ENCODE data around the gene LIPI.

- TF ChIP-seq CTCF (optimal IDR thresholded peaks at IDR 0.05 in 1 of 3, IDR thresholded peaks at IDR 0.05 in 1 of 3, conservative IDR thresholded peaks at IDR 0.05 in 1 of 3; ENCODE audit: extremely low read depth in 1 of 3, insufficient read depth in 2 of 3, low read length in 3 of 3) (no peak), EZH2 (IDR thresholded peaks at IDR 0.05; ENCODE audit: low read length) (no peak)
Observed at GRCh38 chr21:14114251-14114650, 96.5 kb downstream of the LIPI start.
